ENCODE results near the gene SLC25A11. TPM values are rescaled to one million over a fixed set of nuclear protein-coding genes. Genes with fewer than 3 reads are reported as not detected.
A peak's percentile ranks its signal among the peaks of the same experiment; 100 is the strongest.

SLC25A11 gene
- total RNA-seq, 1 donor from 2014 or later, result 46.8 TPM

- TF ChIP-seq, protein P1, sequence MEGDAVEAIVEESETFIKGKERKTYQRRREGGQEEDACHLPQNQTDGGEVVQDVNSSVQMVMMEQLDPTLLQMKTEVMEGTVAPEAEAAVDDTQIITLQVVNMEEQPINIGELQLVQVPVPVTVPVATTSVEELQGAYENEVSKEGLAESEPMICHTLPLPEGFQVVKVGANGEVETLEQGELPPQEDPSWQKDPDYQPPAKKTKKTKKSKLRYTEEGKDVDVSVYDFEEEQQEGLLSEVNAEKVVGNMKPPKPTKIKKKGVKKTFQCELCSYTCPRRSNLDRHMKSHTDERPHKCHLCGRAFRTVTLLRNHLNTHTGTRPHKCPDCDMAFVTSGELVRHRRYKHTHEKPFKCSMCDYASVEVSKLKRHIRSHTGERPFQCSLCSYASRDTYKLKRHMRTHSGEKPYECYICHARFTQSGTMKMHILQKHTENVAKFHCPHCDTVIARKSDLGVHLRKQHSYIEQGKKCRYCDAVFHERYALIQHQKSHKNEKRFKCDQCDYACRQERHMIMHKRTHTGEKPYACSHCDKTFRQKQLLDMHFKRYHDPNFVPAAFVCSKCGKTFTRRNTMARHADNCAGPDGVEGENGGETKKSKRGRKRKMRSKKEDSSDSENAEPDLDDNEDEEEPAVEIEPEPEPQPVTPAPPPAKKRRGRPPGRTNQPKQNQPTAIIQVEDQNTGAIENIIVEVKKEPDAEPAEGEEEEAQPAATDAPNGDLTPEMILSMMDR (IDR thresholded peaks at IDR 0.05; ENCODE audit: unreplicated experiment), result no peak
- H3K4me1 Mint-ChIP-seq (ENCODE audit: low read depth), result peaks cover 23% of the 10 kb centered on the region
- no peak for DNase-seq (ENCODE audit: low spot score, unreplicated experiment)
- H3K36me3 Mint-ChIP-seq (ENCODE audit: insufficient read depth), result peaks cover 17% of the 10 kb centered on the region
- no peak overlapping the region for H3K27ac Mint-ChIP-seq
- H3K9me3 Mint-ChIP-seq (ENCODE audit: low read depth), result no peaks in the 10 kb centered on the region
- no peaks in the 10 kb centered on the region for H3K27me3 Mint-ChIP-seq
- no peak overlapping the region for H3K4me3 Mint-ChIP-seq (ENCODE audit: low read depth)
Observed at GRCh38 chr17:4969047-4969550, 29.3 kb upstream of the SLC25A11 start.

GRCh38 chr17:4968486-4969046 is 28.7 kb upstream of the SLC25A11 start:
- no peaks in the 10 kb centered on the region for H3K9me3 Mint-ChIP-seq (ENCODE audit: low read depth)
- peaks cover 23% of the 10 kb centered on the region for H3K4me1 Mint-ChIP-seq (ENCODE audit: low read depth)
- H3K36me3 Mint-ChIP-seq (ENCODE audit: insufficient read depth), result peaks cover 15% of the 10 kb centered on the region
- TF ChIP-seq, protein P1 (IDR thresholded peaks at IDR 0.05; ENCODE audit: unreplicated experiment), result no peak
- no peaks in the 10 kb centered on the region for H3K27me3 Mint-ChIP-seq
- H3K27ac Mint-ChIP-seq, result no peak overlapping the region
- peak; percentile 28 for DNase-seq (ENCODE audit: low spot score, unreplicated experiment)
- H3K4me3 Mint-ChIP-seq (ENCODE audit: low read depth), result no peak overlapping the region

DNA sequence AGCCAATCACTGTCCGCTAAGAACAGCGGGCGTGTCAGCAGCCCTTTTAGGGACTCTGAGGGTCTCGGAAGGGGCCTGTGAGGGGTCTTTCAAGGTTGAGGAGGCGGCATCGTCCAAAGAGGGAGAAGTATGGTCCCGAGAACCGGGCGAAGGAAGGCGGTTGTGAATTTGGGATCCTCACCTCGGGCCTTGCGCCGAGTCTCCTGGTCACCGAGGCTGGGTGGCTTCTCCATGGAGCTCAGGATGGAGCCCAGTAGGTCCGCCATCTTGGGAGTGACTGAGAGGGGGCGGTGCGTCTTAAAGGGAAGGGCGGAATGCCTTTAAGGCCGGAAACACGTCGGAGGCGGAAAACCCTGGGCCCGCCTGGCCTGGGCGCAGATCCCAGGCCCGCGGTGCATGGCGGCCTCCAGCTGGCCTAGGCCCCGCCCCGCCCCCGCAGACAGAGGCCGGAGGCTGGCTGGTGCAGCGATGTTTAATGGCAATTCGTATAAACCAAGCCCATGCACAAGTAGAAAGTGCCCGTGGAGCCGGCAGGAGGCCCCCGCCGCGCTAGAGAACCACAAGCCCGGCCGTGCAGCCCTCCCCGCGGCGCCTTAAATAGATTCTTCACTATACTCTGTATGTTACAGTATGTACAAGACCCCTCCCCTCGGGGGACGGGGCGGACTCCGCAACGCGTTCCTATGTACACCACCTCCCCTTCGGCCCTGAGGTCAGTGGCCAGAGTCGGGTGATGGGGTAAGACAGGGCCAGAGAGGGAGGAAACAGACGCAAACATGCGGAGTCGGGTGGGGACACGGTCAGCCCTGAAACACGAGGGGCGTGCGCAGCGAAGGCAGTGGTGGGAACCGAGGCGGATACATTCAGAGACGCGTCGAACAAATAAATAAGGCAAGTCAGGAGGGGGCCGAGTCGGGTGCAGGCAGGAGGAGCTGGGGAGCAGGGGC is 28.0 kb upstream of the SLC25A11 start, which contains the start of gene SPAG7:
Gene SPAG7 (minus strand): TSS at position 279 of the 947 bp plus-strand sequence. CDS start 13 bp downstream, at position 266.
- peaks cover 13% of the 10 kb centered on the region for H3K36me3 Mint-ChIP-seq (ENCODE audit: insufficient read depth)
- TF ChIP-seq, protein P1 (IDR thresholded peaks at IDR 0.05; ENCODE audit: unreplicated experiment), result no peak
- no peak within 1 kb of the TSS for H3K27ac Mint-ChIP-seq

GRCh38 chr17:4966844-4967538 is 27.1 kb upstream of the SLC25A11 start:
- Mint-ChIP-seq H3K9me3 (ENCODE audit: low read depth) (no peaks in the 10 kb centered on the region), H3K27me3 (no peaks in the 10 kb centered on the region), H3K4me3 (ENCODE audit: low read depth) (no peak overlapping the region), H3K27ac (no peak overlapping the region), H3K36me3 (ENCODE audit: insufficient read depth) (peaks cover 13% of the 10 kb centered on the region), H3K4me1 (ENCODE audit: low read depth) (peaks cover 23% of the 10 kb centered on the region)
- DNase-seq (ENCODE audit: low spot score, unreplicated experiment), result peak; percentile 91
- TF ChIP-seq, protein P1 (IDR thresholded peaks at IDR 0.05; ENCODE audit: unreplicated experiment), result no peak

More for the DNA sequence above, 28.0 kb upstream of the SLC25A11 start, which contains the start of gene SPAG7:
- Mint-ChIP-seq H3K9me3 (ENCODE audit: low read depth) (no peaks in the 10 kb centered on the region), H3K27me3 (no peaks in the 10 kb centered on the region), H3K4me3 (ENCODE audit: low read depth) (no peak within 1 kb of the TSS), H3K4me1 (ENCODE audit: low read depth) (peaks cover 23% of the 10 kb centered on the region)
- peak; percentile 94 for DNase-seq (ENCODE audit: low spot score, unreplicated experiment)

Measured in progenitor cell of endocrine pancreas (in vitro differentiated cells).